HCT116 (cell line): Measurements from ENCODE around the gene NDUFS3. TPM values are rescaled to one million over a fixed set of nuclear protein-coding genes. Genes with fewer than 3 reads are reported as not detected.

Experiments
- ATAC-seq: fragments of 200-7000 bp; cut with Tn5 transposase; 2 replicates; pipeline ENCODE4 v1.9.1; 2020; ENCODE audit warnings: mild to moderate bottlenecking, moderate library complexity
- BruUV-seq: library from RNA; stranded (reverse); fragments of 400-500 nt; replicated peaks from 2 replicates; lab custom pipeline; 2021; lab: Mats Ljungman, UMichigan
- CTCF ChIA-PET: fragments of 300-600 bp; sonication (Branson Sonifier 250); formaldehyde crosslinking; loops from one replicate; lab custom pipeline; 2021; ENCODE audit warnings: antibody characterized with exemption; lab: Charles Lee
- POLR2A ChIA-PET: fragments of 300-600, 350-600 bp; sonication (Branson Sonifier 250); formaldehyde crosslinking; loops from one replicate; lab custom pipeline; 2021; ENCODE audit warnings: antibody characterized with exemption; lab: Charles Lee
- RAD21 ChIA-PET, 2 experiments: fragments of 300-600 bp; sonication (Branson Sonifier 250); formaldehyde crosslinking; loops; one replicate each; lab custom pipeline; 2023; ENCODE audit warnings: low total read pairs in 2 of 2; ENCODE audit not compliant: uncharacterized antibody in 2 of 2, unreplicated experiment in 2 of 2, low non-redundant PET in 1 of 2; lab: Charles Lee
- DNase-seq: peaks from one replicate; pipeline ENCODE4 v3.0.0-alpha.2; 2010; ENCODE audit warnings: low read depth, low spot score
- H2AFZ ChIP-seq: fragments of 200-600 bp; shearing (Covaris generic), sonication (generic); 2 replicates; pipeline ENCODE4 v1.6.1; 2017; ENCODE audit warnings: low read depth, mixed run types, mixed read lengths, antibody characterized with exemption, low read length; ENCODE audit not compliant: poor library complexity, severe bottlenecking
- H3K27ac ChIP-seq: 2 replicates; pipeline ENCODE4 v1.5.1; 2012; ENCODE audit warnings: low read depth, low read length
- H3K27me3 ChIP-seq: fragments of 200-600 bp; sonication (generic); 2 replicates; pipeline ENCODE4 v1.6.1; 2016; ENCODE audit warnings: mixed run types, low read length, mixed read lengths; ENCODE audit not compliant: insufficient read depth
- H3K36me3 ChIP-seq, 2 experiments: fragments of 200-500 bp in 1 of 2; fragments of 200-600 bp in 1 of 2; sonication (Bioruptor generic) in 1 of 2; sonication (generic) in 1 of 2; 2 replicates each; pipeline versions ENCODE4 v1.5.1 to v1.6.1; 2014 to 2016; ENCODE audit warnings: low read length in 2 of 2, inconsistent platforms in 1 of 2, mixed read lengths in 1 of 2, mixed run types in 1 of 2; ENCODE audit not compliant: insufficient read depth in 2 of 2, control insufficient read depth in 1 of 2
- H3K4me1 ChIP-seq, 2 experiments: fragments of 200-600 bp in 1 of 2; sonication (generic) in 1 of 2; 2 replicates each; pipeline versions ENCODE4 v1.5.1 to v1.6.1; 2012 to 2017; ENCODE audit warnings: low read length in 2 of 2, inconsistent platforms in 1 of 2, mild to moderate bottlenecking in 1 of 2, mixed read lengths in 1 of 2, mixed run types in 1 of 2, moderate library complexity in 1 of 2; ENCODE audit not compliant: insufficient read depth in 2 of 2, control insufficient read depth in 1 of 2
- H3K4me2 ChIP-seq: fragments of 200-600 bp; sonication (generic); 2 replicates; pipeline ENCODE4 v1.6.1; 2017; ENCODE audit warnings: mixed run types, low read length, mixed read lengths
- H3K4me3 ChIP-seq, 2 experiments: fragments of 200-600 bp in 1 of 2; sonication (generic) in 1 of 2; replicated peaks in 1 of 2; 2 replicates each; pipeline ENCODE4 v1.5.1; 2011 to 2016; ENCODE audit warnings: low read length in 2 of 2, control low read depth in 1 of 2, low read depth in 1 of 2, mild to moderate bottlenecking in 1 of 2, mixed read lengths in 1 of 2, mixed run types in 1 of 2
- H3K79me2 ChIP-seq: fragments of 200-600 bp; sonication (generic); 2 replicates; pipeline ENCODE4 v1.6.1; 2017; ENCODE audit warnings: mild to moderate bottlenecking, mixed run types, low read length, moderate library complexity, mixed read lengths; ENCODE audit not compliant: insufficient read depth
- H3K9ac ChIP-seq: fragments of 200-600 bp; sonication (generic); 2 replicates; pipeline ENCODE4 v1.6.1; 2016; ENCODE audit warnings: low read length, mixed read lengths
- H3K9me2 ChIP-seq: fragments of 200-600 bp; sonication (generic), shearing (Covaris generic); 2 replicates; pipeline ENCODE4 v1.6.1; 2017; ENCODE audit warnings: mixed run types, mild to moderate bottlenecking, moderate library complexity; ENCODE audit not compliant: insufficient read depth
- H3K9me3 ChIP-seq, 2 experiments: fragments of 200-500 bp in 1 of 2; fragments of 200-600 bp in 1 of 2; sonication (Bioruptor generic) in 1 of 2; sonication (generic) in 1 of 2; 2 replicates each; pipeline ENCODE4 v1.6.1; 2014 to 2017; ENCODE audit warnings: low read length in 2 of 2, mixed read lengths in 2 of 2, inconsistent platforms in 1 of 2, low read depth in 1 of 2, mild to moderate bottlenecking in 1 of 2, mixed run types in 1 of 2, moderate library complexity in 1 of 2; ENCODE audit not compliant: control insufficient read depth in 1 of 2, insufficient read depth in 1 of 2
- H4K20me1 ChIP-seq: fragments of 200-600 bp; sonication (generic), shearing (Covaris generic); 2 replicates; pipeline ENCODE4 v1.6.1; 2017; ENCODE audit warnings: mixed run types, mild to moderate bottlenecking, moderate library complexity; ENCODE audit not compliant: insufficient read depth
- CBX3 ChIP-seq: IDR thresholded peaks from 2 replicates; pipeline ENCODE4 v1.6.1; 2012; ENCODE audit warnings: low read depth
- CEBPB ChIP-seq: IDR thresholded peaks from 2 replicates; pipeline ENCODE4 v1.6.1; 2012; ENCODE audit warnings: low read depth
- ELF1 ChIP-seq: IDR thresholded peaks from 2 replicates; pipeline ENCODE4 v1.6.1; 2012; ENCODE audit warnings: low read depth, borderline replicate concordance
- EZH2phosphoT487 ChIP-seq: fragments of 200-600 bp; IDR thresholded peaks from 2 replicates; pipeline ENCODE4 v1.6.1; 2018; ENCODE audit warnings: antibody characterized with exemption, borderline replicate concordance
- FOSL1 ChIP-seq: IDR thresholded peaks from 2 replicates; pipeline ENCODE4 v1.6.1; 2012; ENCODE audit warnings: low read depth
- POLR2A ChIP-seq: IDR thresholded peaks from 2 replicates; pipeline ENCODE4 v1.7.0; 2011; ENCODE audit warnings: borderline replicate concordance; ENCODE audit not compliant: insufficient read depth, insufficient read length; ENCODE audit errors: extremely low read depth
- RAD21 ChIP-seq: IDR thresholded peaks from 2 replicates; pipeline ENCODE4 v1.6.1; 2012; ENCODE audit warnings: low read depth, mild to moderate bottlenecking
- SP1 ChIP-seq: IDR thresholded peaks from 2 replicates; pipeline ENCODE4 v1.6.1; 2012; ENCODE audit warnings: low read depth
- SRF ChIP-seq: IDR thresholded peaks from 2 replicates; pipeline ENCODE4 v1.6.1; 2012; ENCODE audit warnings: low read depth
- YY1 ChIP-seq: IDR thresholded peaks from 2 replicates; pipeline ENCODE4 v1.6.1; 2011; ENCODE audit warnings: low read length, low read depth, moderate library complexity, mild to moderate bottlenecking; ENCODE audit not compliant: insufficient replicate concordance; ENCODE audit errors: extremely low read depth
- intact Hi-C: fragments of 100-400 bp; cut with micrococcal nuclease; formaldehyde crosslinking; loops from 2 replicates; pipeline ENCODE4 v1.10.0; 2022
- total RNA-seq: library from RNA; stranded (reverse); gene quantifications from one replicate; pipeline ENCODE4 v1.2.1, GENCODE V29; 2021; ENCODE audit not compliant: unreplicated experiment
- TF ChIP-seq, protein P1 (sequence below): IDR thresholded peaks from 2 replicates; pipeline ENCODE4 v1.6.1; 2012; ENCODE audit warnings: low read depth
- TF ChIP-seq, protein P2 (sequence below): IDR thresholded peaks from 2 replicates; pipeline ENCODE4 v1.6.1; 2011; ENCODE audit warnings: mild to moderate bottlenecking, low read length, moderate library complexity; ENCODE audit not compliant: insufficient replicate concordance; ENCODE audit errors: extremely low read depth
- TF ChIP-seq, protein P3 (sequence below), 3 experiments: fragments of 200-600 bp in 1 of 3; sonication (generic) in 1 of 3; IDR thresholded peaks in 2 of 3; conservative IDR thresholded peaks in 1 of 3; 2 replicates each; pipeline ENCODE4 v1.5.1; 2012 to 2017; ENCODE audit warnings: low read depth in 2 of 3, low read length in 2 of 3, antibody characterized with exemption in 1 of 3, borderline replicate concordance in 1 of 3, control low read depth in 1 of 3, mild to moderate bottlenecking in 1 of 3, mixed read lengths in 1 of 3, mixed run types in 1 of 3, moderate library complexity in 1 of 3; ENCODE audit not compliant: insufficient read depth in 1 of 3

The NDUFS3 gene
- total RNA-seq, 1 experiment from 2014 or later: 134 TPM

DNA sequence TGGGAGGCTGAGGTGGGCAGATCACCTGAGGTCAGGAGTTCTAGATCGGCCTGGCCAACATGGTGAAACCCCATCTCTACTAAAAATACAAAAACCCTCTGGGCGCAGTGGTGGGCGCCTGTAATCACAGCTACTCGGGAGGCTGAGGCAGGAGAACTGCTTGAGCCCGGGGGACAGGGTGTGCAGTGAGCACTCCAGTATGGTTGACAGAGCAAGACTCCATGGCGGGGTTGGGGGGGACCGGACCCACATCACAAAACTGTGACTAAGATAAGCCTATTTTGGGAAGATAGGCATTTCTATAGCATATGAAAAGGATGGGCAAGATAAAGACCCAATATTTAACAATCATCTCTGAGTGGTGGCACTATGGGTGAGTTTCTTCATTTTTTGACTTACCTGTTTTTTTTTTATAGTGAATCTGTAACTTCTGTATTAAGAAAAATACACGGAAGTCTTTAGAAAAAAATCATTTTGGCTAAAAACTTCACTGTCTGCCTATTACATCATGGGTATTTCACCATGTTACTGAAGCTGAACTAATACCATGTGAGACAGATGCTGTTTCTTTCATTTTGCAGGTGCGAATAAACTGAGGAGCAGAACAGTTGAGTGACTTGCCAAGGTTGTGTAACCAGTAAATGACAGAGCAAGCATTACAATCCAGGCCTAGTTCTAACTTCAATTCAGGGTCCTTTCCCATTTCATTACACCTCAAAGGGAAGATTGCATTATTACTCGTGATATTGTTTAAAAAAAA lies 28.4 kb upstream of the NDUFS3 start:
- CTCF ChIA-PET: interaction anchor here (1.6 kb wide), 1 partner anchor 16 kb away, joined by 5 read pairs; no protein-coding TSS in a partner anchor
- TF ChIP-seq FOSL1 (no peak), RAD21 (no peak), SRF (no peak), SP1 (no peak), ELF1 (no peak), CBX3 (no peak), YY1 (no peak), EZH2phosphoT487 (no peak), POLR2A (no peak), CEBPB (no peak)
- TF ChIP-seq, protein P1, sequence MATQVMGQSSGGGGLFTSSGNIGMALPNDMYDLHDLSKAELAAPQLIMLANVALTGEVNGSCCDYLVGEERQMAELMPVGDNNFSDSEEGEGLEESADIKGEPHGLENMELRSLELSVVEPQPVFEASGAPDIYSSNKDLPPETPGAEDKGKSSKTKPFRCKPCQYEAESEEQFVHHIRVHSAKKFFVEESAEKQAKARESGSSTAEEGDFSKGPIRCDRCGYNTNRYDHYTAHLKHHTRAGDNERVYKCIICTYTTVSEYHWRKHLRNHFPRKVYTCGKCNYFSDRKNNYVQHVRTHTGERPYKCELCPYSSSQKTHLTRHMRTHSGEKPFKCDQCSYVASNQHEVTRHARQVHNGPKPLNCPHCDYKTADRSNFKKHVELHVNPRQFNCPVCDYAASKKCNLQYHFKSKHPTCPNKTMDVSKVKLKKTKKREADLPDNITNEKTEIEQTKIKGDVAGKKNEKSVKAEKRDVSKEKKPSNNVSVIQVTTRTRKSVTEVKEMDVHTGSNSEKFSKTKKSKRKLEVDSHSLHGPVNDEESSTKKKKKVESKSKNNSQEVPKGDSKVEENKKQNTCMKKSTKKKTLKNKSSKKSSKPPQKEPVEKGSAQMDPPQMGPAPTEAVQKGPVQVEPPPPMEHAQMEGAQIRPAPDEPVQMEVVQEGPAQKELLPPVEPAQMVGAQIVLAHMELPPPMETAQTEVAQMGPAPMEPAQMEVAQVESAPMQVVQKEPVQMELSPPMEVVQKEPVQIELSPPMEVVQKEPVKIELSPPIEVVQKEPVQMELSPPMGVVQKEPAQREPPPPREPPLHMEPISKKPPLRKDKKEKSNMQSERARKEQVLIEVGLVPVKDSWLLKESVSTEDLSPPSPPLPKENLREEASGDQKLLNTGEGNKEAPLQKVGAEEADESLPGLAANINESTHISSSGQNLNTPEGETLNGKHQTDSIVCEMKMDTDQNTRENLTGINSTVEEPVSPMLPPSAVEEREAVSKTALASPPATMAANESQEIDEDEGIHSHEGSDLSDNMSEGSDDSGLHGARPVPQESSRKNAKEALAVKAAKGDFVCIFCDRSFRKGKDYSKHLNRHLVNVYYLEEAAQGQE: no peak
- TF ChIP-seq, protein P2, sequence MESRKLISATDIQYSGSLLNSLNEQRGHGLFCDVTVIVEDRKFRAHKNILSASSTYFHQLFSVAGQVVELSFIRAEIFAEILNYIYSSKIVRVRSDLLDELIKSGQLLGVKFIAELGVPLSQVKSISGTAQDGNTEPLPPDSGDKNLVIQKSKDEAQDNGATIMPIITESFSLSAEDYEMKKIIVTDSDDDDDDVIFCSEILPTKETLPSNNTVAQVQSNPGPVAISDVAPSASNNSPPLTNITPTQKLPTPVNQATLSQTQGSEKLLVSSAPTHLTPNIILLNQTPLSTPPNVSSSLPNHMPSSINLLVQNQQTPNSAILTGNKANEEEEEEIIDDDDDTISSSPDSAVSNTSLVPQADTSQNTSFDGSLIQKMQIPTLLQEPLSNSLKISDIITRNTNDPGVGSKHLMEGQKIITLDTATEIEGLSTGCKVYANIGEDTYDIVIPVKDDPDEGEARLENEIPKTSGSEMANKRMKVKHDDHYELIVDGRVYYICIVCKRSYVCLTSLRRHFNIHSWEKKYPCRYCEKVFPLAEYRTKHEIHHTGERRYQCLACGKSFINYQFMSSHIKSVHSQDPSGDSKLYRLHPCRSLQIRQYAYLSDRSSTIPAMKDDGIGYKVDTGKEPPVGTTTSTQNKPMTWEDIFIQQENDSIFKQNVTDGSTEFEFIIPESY: no peak
- TF ChIP-seq, protein P3, sequence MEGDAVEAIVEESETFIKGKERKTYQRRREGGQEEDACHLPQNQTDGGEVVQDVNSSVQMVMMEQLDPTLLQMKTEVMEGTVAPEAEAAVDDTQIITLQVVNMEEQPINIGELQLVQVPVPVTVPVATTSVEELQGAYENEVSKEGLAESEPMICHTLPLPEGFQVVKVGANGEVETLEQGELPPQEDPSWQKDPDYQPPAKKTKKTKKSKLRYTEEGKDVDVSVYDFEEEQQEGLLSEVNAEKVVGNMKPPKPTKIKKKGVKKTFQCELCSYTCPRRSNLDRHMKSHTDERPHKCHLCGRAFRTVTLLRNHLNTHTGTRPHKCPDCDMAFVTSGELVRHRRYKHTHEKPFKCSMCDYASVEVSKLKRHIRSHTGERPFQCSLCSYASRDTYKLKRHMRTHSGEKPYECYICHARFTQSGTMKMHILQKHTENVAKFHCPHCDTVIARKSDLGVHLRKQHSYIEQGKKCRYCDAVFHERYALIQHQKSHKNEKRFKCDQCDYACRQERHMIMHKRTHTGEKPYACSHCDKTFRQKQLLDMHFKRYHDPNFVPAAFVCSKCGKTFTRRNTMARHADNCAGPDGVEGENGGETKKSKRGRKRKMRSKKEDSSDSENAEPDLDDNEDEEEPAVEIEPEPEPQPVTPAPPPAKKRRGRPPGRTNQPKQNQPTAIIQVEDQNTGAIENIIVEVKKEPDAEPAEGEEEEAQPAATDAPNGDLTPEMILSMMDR (IDR thresholded peaks at IDR 0.05 in 2 of 3, conservative IDR thresholded peaks at IDR 0.05 in 1 of 3; ENCODE audit: borderline replicate concordance in 1 of 3, insufficient read depth in 1 of 3, low read depth in 2 of 3, low read length in 2 of 3): no peak
- ATAC-seq (no peak), DNase-seq (no peak)
- 0 out of 4 replicates have a peak overlapping the region, but pooled peaks of 1 of the 2 experiments have one; percentile 94 for H3K4me3 ChIP-seq
- peaks cover 0 to 4% of the 10 kb centered on the region in 2 experiments; a peak in 1 of 4 replicates for H3K36me3 ChIP-seq
- intact Hi-C loops: loop anchor here (5.0 to 10.0 kb wide), 2 partner anchors 126 to 217 kb away; partner anchors contain the start of genes FNBP4 and PSMC3
- H3K9ac ChIP-seq: no peak overlapping the region
- no peaks in the 10 kb centered on the region for H3K9me2 ChIP-seq
- H3K79me2 ChIP-seq: peaks cover 77% of the 10 kb centered on the region
- H3K27me3 ChIP-seq: no peaks in the 10 kb centered on the region
- peak overlapping the region; percentile 98 for H3K4me2 ChIP-seq
- RAD21 ChIA-PET: no interaction called here
- no TSS peak for BruUV-seq
- POLR2A ChIA-PET: interaction anchor here (1.0 kb wide), 1 partner anchor 15 kb away, joined by 3 read pairs; the partner anchor contains the start of gene PTPMT1
- H2AFZ ChIP-seq: no peak overlapping the region
- H3K27ac ChIP-seq: no peak overlapping the region; the same call in 1 of the 2 replicates
- peaks cover 6% of the 10 kb centered on the region; the same call in 1 of the 2 replicates for H4K20me1 ChIP-seq
- no peaks in the 10 kb centered on the region for H3K9me3 ChIP-seq
- H3K4me1 ChIP-seq: peaks cover 13 to 38% of the 10 kb centered on the region in 2 experiments
